Activated naive CD4-positive, alpha-beta T cell treated with anti-CD3 and anti-CD28 coated beads for 36 hours (primary cell): Measurements from ENCODE around the gene PEG3. TPM values are rescaled to one million over a fixed set of nuclear protein-coding genes. Genes with fewer than 3 reads are reported as not detected.

Experiments
- CTCF ChIA-PET: fragments of 350-600 bp; sonication (Branson Sonifier 250); formaldehyde crosslinking; loops from one replicate; lab custom pipeline; 2021; ENCODE audit warnings: antibody characterized with exemption; lab: Charles Lee
- DNase-seq: peaks from one replicate; pipeline ENCODE4 v3.0.0-alpha.2; 2020
- H3K27ac Mint-ChIP-seq: one replicate; pipeline ENCODE4 v1.8.0; 2021; ENCODE audit warnings: mild to moderate bottlenecking, mixed read lengths
- H3K27me3 Mint-ChIP-seq: one replicate; pipeline ENCODE4 v1.8.0; 2021; ENCODE audit warnings: low read depth, mixed read lengths
- H3K36me3 Mint-ChIP-seq: one replicate; pipeline ENCODE4 v1.8.0; 2021; ENCODE audit warnings: low read depth, mixed read lengths
- H3K4me1 Mint-ChIP-seq: one replicate; pipeline ENCODE4 v1.8.0; 2021; ENCODE audit warnings: low read depth, mixed read lengths
- H3K4me3 Mint-ChIP-seq: one replicate; pipeline ENCODE4 v1.8.0; 2021; ENCODE audit warnings: mild to moderate bottlenecking, moderate library complexity, mixed read lengths
- H3K9me3 Mint-ChIP-seq: one replicate; pipeline ENCODE4 v1.8.0; 2021; ENCODE audit warnings: mixed read lengths
- intact Hi-C: fragments of 100-400 bp; cut with micrococcal nuclease; formaldehyde crosslinking; loops from one replicate; pipeline ENCODE4 v1.15.1; 2023
- total RNA-seq, 2 experiments: library from RNA; stranded (reverse); gene quantifications; one replicate each; pipeline ENCODE4 v1.2.3, GENCODE V29; 2021

Gene PEG3
- total RNA-seq: not detected

GRCh38 chr19:56840451-56841192 is at the start of gene PEG3, which contains the start of gene ZIM2:
PEG3 (minus strand) TSS chr19:56840726; CDS start chr19:56824655, 16,071 bp downstream.
ZIM2 (minus strand) TSS chr19:56840726; CDS start chr19:56824277, 16,449 bp downstream.
- DNase-seq: no peak
- Mint-ChIP-seq H3K27ac (no peak within 1 kb of the TSS), H3K4me1 (peaks cover 5% of the 10 kb centered on the region), H3K36me3 (peaks cover 28% of the 10 kb centered on the region), H3K9me3 (peaks cover 27% of the 10 kb centered on the region), H3K4me3 (no peak within 1 kb of the TSS), H3K27me3 (peaks cover 28% of the 10 kb centered on the region)
- CTCF ChIA-PET: no interaction called here
- intact Hi-C loops: no loop called here

- Mint-ChIP-seq H3K36me3 (peaks cover 9% of the 10 kb centered on the region), H3K4me1 (no peaks in the 10 kb centered on the region), H3K4me3 (no peak overlapping the region), H3K27ac (no peak overlapping the region), H3K9me3 (peaks cover 45% of the 10 kb centered on the region), H3K27me3 (no peaks in the 10 kb centered on the region)
- CTCF ChIA-PET: no interaction called here
- intact Hi-C loops: no loop called here
- no peak for DNase-seq
Measured at GRCh38 chr19:56885173-56885985, 44.9 kb upstream of the PEG3 start.

GRCh38 chr19:56884441-56884840 is 43.9 kb upstream of the PEG3 start:
- no peak overlapping the region for H3K27ac Mint-ChIP-seq
- intact Hi-C loops: no loop called here
- no peaks in the 10 kb centered on the region for H3K27me3 Mint-ChIP-seq
- no peak overlapping the region for H3K4me3 Mint-ChIP-seq
- H3K4me1 Mint-ChIP-seq: no peaks in the 10 kb centered on the region
- DNase-seq: no peak
- peaks cover 46% of the 10 kb centered on the region for H3K9me3 Mint-ChIP-seq
- CTCF ChIA-PET: no interaction called here
- H3K36me3 Mint-ChIP-seq: peaks cover 9% of the 10 kb centered on the region

GRCh38 chr19:56880592-56881190 is 40.2 kb upstream of the PEG3 start:
- CTCF ChIA-PET: no interaction called here
- intact Hi-C loops: no loop called here

GRCh38 chr19:56877069-56877715 is 36.7 kb upstream of the PEG3 start:
- peaks cover 42% of the 10 kb centered on the region for H3K9me3 Mint-ChIP-seq
- H3K36me3 Mint-ChIP-seq: peaks cover 7% of the 10 kb centered on the region

More at GRCh38 chr19:56880592-56881190, 40.2 kb upstream of the PEG3 start:
- Mint-ChIP-seq H3K4me3 (no peak overlapping the region), H3K27ac (no peak overlapping the region), H3K4me1 (no peaks in the 10 kb centered on the region), H3K9me3 (peaks cover 33% of the 10 kb centered on the region), H3K36me3 (peaks cover 8% of the 10 kb centered on the region), H3K27me3 (no peaks in the 10 kb centered on the region)
- DNase-seq: no peak

GRCh38 chr19:56875717-56876116 is 35.2 kb upstream of the PEG3 start:
- Mint-ChIP-seq H3K27me3 (no peaks in the 10 kb centered on the region), H3K36me3 (peaks cover 8% of the 10 kb centered on the region), H3K4me3 (no peak overlapping the region), H3K27ac (no peak overlapping the region), H3K9me3 (peaks cover 46% of the 10 kb centered on the region), H3K4me1 (no peaks in the 10 kb centered on the region)
- no peak for DNase-seq
- CTCF ChIA-PET: no interaction called here
- intact Hi-C loops: no loop called here

More at GRCh38 chr19:56877069-56877715, 36.7 kb upstream of the PEG3 start:
- DNase-seq: no peak
- H3K27ac Mint-ChIP-seq: no peak overlapping the region
- H3K4me1 Mint-ChIP-seq: no peaks in the 10 kb centered on the region
- intact Hi-C loops: no loop called here
- H3K27me3 Mint-ChIP-seq: no peaks in the 10 kb centered on the region
- CTCF ChIA-PET: no interaction called here
- no peak overlapping the region for H3K4me3 Mint-ChIP-seq

- H3K4me3 Mint-ChIP-seq: no peak overlapping the region
- no peak overlapping the region for H3K27ac Mint-ChIP-seq
- CTCF ChIA-PET: no interaction called here
- H3K27me3 Mint-ChIP-seq: no peaks in the 10 kb centered on the region
- no peak for DNase-seq
- H3K36me3 Mint-ChIP-seq: peaks cover 9% of the 10 kb centered on the region
- peaks cover 49% of the 10 kb centered on the region for H3K9me3 Mint-ChIP-seq
- H3K4me1 Mint-ChIP-seq: no peaks in the 10 kb centered on the region
- intact Hi-C loops: no loop called here
Measured at GRCh38 chr19:56874530-56874929, 34.0 kb upstream of the PEG3 start.

- no peaks in the 10 kb centered on the region for H3K4me1 Mint-ChIP-seq
- intact Hi-C loops: no loop called here
- H3K4me3 Mint-ChIP-seq: no peak overlapping the region
- DNase-seq: no peak
- H3K27me3 Mint-ChIP-seq: no peaks in the 10 kb centered on the region
- peaks cover 9% of the 10 kb centered on the region for H3K36me3 Mint-ChIP-seq
- CTCF ChIA-PET: no interaction called here
- peaks cover 45% of the 10 kb centered on the region for H3K9me3 Mint-ChIP-seq
- no peak overlapping the region for H3K27ac Mint-ChIP-seq
Measured at GRCh38 chr19:56873493-56873892, 33.0 kb upstream of the PEG3 start.

GRCh38 chr19:56869886-56870285 is 29.4 kb upstream of the PEG3 start:
- intact Hi-C loops: no loop called here
- H3K36me3 Mint-ChIP-seq: peaks cover 8% of the 10 kb centered on the region
- peaks cover 42% of the 10 kb centered on the region for H3K9me3 Mint-ChIP-seq

GRCh38 chr19:56868446-56868845 is 27.9 kb upstream of the PEG3 start:
- CTCF ChIA-PET: no interaction called here
- DNase-seq: no peak
- H3K9me3 Mint-ChIP-seq: peaks cover 40% of the 10 kb centered on the region
- H3K36me3 Mint-ChIP-seq: peaks cover 8% of the 10 kb centered on the region
- no peak overlapping the region for H3K4me3 Mint-ChIP-seq
- intact Hi-C loops: no loop called here
- H3K4me1 Mint-ChIP-seq: no peaks in the 10 kb centered on the region
- H3K27me3 Mint-ChIP-seq: no peaks in the 10 kb centered on the region
- no peak overlapping the region for H3K27ac Mint-ChIP-seq

More at GRCh38 chr19:56869886-56870285, 29.4 kb upstream of the PEG3 start:
- DNase-seq: no peak
- CTCF ChIA-PET: no interaction called here
- Mint-ChIP-seq H3K4me3 (no peak overlapping the region), H3K27ac (no peak overlapping the region), H3K27me3 (no peaks in the 10 kb centered on the region), H3K4me1 (no peaks in the 10 kb centered on the region)

GRCh38 chr19:56866538-56866937 is 26.0 kb upstream of the PEG3 start:
- peaks cover 40% of the 10 kb centered on the region for H3K9me3 Mint-ChIP-seq
- no peak for DNase-seq

More at GRCh38 chr19:56866538-56866937, 26.0 kb upstream of the PEG3 start:
- CTCF ChIA-PET: no interaction called here
- no peak overlapping the region for H3K4me3 Mint-ChIP-seq
- intact Hi-C loops: no loop called here
- H3K27ac Mint-ChIP-seq: no peak overlapping the region
- no peaks in the 10 kb centered on the region for H3K27me3 Mint-ChIP-seq
- H3K4me1 Mint-ChIP-seq: no peaks in the 10 kb centered on the region
- H3K36me3 Mint-ChIP-seq: peaks cover 8% of the 10 kb centered on the region
